IMR-90 (cell line): Measurements from ENCODE around the gene PPP3CA.

Source experiments
- BHLHE40 ChIP-seq: fragments of 150-350 bp; IDR thresholded peaks from 2 replicates; pipeline ENCODE4 v1.6.1; 2016; ENCODE audit warnings: mild to moderate bottlenecking, low read depth, low read length
- CEBPB ChIP-seq: IDR thresholded peaks from 2 replicates; pipeline ENCODE4 v1.6.1; 2012; ENCODE audit warnings: low read depth, low read length, improper control_type of control experiment
- CHD1 ChIP-seq: IDR thresholded peaks from 2 replicates; pipeline ENCODE4 v1.6.1; 2012; ENCODE audit warnings: low read depth, low read length, improper control_type of control experiment
- MAZ ChIP-seq: IDR thresholded peaks from 2 replicates; pipeline ENCODE4 v1.6.1; 2012; ENCODE audit warnings: low read depth, mild to moderate bottlenecking, low read length, improper control_type of control experiment, moderate library complexity, borderline replicate concordance
- MXI1 ChIP-seq: IDR thresholded peaks from 2 replicates; pipeline ENCODE4 v1.6.1; 2012; ENCODE audit warnings: low read depth, mild to moderate bottlenecking, low read length, moderate library complexity, borderline replicate concordance
- NFE2L2 ChIP-seq: fragments of 150-350 bp; IDR thresholded peaks from 2 replicates; pipeline ENCODE4 v1.6.1; 2016; ENCODE audit warnings: low read depth, mild to moderate bottlenecking, low read length
- POLR2A ChIP-seq: IDR thresholded peaks from 2 replicates; pipeline ENCODE4 v1.6.1; 2012; ENCODE audit warnings: mild to moderate bottlenecking, low read depth, low read length
- RAD21 ChIP-seq: IDR thresholded peaks from 2 replicates; pipeline ENCODE4 v1.6.1; 2012; ENCODE audit warnings: low read length, improper control_type of control experiment
- RCOR1 ChIP-seq: IDR thresholded peaks from 2 replicates; pipeline ENCODE4 v1.6.1; 2012; ENCODE audit warnings: mild to moderate bottlenecking, low read length, improper control_type of control experiment; ENCODE audit not compliant: insufficient replicate concordance
- SMC3 ChIP-seq: fragments of 150-350 bp; IDR thresholded peaks from 2 replicates; pipeline ENCODE4 v1.6.1; 2016; ENCODE audit warnings: low read depth, mild to moderate bottlenecking, antibody characterized with exemption, low read length, moderate library complexity
- TF ChIP-seq, protein P1 (sequence below): conservative IDR thresholded peaks from 2 replicates; pipeline ENCODE4 v1.5.1; 2012; ENCODE audit warnings: mild to moderate bottlenecking, low read depth, low read length, improper control_type of control experiment
- TF ChIP-seq, protein P2 (sequence below): fragments of 150-350 bp; IDR thresholded peaks from 2 replicates; pipeline ENCODE4 v1.6.1; 2016; ENCODE audit warnings: low read depth, mild to moderate bottlenecking, low read length, moderate library complexity, borderline replicate concordance

DNA sequence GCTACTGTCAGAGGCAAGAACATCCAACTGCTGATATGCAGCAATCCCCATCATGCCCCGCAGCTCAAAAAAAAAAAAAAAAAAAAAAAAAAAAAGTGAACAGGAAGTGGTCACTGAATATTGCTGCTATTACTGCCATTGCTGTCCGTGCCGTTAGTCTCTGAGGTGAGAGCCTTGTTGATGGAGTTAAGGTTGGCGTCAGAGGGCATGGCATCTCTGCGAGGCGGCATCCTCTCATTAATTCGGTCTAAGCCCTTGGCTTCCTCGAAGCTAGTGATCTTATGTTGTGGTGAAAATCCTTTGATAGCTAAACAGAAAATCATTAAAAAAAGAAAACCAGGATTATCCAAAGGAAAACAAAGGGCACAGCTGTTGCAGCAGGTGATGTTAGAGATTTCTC is 321.6 kb downstream of the PPP3CA start:
- no peak for TF ChIP-seq POLR2A
- TF ChIP-seq, protein P1, sequence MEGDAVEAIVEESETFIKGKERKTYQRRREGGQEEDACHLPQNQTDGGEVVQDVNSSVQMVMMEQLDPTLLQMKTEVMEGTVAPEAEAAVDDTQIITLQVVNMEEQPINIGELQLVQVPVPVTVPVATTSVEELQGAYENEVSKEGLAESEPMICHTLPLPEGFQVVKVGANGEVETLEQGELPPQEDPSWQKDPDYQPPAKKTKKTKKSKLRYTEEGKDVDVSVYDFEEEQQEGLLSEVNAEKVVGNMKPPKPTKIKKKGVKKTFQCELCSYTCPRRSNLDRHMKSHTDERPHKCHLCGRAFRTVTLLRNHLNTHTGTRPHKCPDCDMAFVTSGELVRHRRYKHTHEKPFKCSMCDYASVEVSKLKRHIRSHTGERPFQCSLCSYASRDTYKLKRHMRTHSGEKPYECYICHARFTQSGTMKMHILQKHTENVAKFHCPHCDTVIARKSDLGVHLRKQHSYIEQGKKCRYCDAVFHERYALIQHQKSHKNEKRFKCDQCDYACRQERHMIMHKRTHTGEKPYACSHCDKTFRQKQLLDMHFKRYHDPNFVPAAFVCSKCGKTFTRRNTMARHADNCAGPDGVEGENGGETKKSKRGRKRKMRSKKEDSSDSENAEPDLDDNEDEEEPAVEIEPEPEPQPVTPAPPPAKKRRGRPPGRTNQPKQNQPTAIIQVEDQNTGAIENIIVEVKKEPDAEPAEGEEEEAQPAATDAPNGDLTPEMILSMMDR = no peak
- no peak for TF ChIP-seq BHLHE40
- TF ChIP-seq, protein P2, sequence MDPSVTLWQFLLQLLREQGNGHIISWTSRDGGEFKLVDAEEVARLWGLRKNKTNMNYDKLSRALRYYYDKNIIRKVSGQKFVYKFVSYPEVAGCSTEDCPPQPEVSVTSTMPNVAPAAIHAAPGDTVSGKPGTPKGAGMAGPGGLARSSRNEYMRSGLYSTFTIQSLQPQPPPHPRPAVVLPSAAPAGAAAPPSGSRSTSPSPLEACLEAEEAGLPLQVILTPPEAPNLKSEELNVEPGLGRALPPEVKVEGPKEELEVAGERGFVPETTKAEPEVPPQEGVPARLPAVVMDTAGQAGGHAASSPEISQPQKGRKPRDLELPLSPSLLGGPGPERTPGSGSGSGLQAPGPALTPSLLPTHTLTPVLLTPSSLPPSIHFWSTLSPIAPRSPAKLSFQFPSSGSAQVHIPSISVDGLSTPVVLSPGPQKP = no peak
- TF ChIP-seq MAZ = no peak
- no peak for TF ChIP-seq RAD21
- no peak for TF ChIP-seq RCOR1
- TF ChIP-seq CEBPB = no peak
- no peak for TF ChIP-seq SMC3
- TF ChIP-seq MXI1 = no peak
- no peak for TF ChIP-seq NFE2L2
- TF ChIP-seq CHD1 = no peak
